Ascending aorta (tissue), 2 donors: Measurements from ENCODE around the gene CCL25. TPM values are rescaled to one million over a fixed set of nuclear protein-coding genes. Genes with fewer than 3 reads are reported as not detected.

ENCODE experiments used
- DNase-seq, 2 donors: peaks; one replicate each; pipeline ENCODE4 v3.0.0-alpha.2; 2019; ENCODE audit warnings: low spot score in 2 of 2
- H3K27ac ChIP-seq, 2 donors: fragments of 200-600 bp; sonication (generic); one replicate each; pipeline ENCODE4 v1.5.1; 2016 to 2017; ENCODE audit warnings: mild to moderate bottlenecking in 1 of 2
- H3K27me3 ChIP-seq: fragments of 200-600 bp; sonication (generic); one replicate; pipeline ENCODE4 v1.5.1; 2017
- H3K36me3 ChIP-seq, 2 donors: fragments of 200-600 bp; sonication (generic); one replicate each; pipeline ENCODE4 v1.5.1; 2016
- H3K4me1 ChIP-seq, 2 donors: fragments of 200-600 bp; sonication (generic); one replicate each; pipeline ENCODE4 v1.5.1; 2016 to 2017; ENCODE audit warnings: mild to moderate bottlenecking in 1 of 2
- H3K4me3 ChIP-seq, 2 donors: fragments of 200-600 bp; sonication (generic); one replicate each; pipeline ENCODE4 v1.5.1; 2016 to 2017; ENCODE audit warnings: mild to moderate bottlenecking in 1 of 2
- H3K9me3 ChIP-seq, 2 donors: fragments of 200-600 bp; sonication (generic); one replicate each; pipeline ENCODE4 v1.5.1; 2016
- CTCF ChIP-seq, 3 experiments: fragments of 200-600 bp in 2 of 3; fragments of 450-650 bp in 1 of 3; sonication (generic) in 2 of 3; IDR thresholded peaks; one replicate each; pipeline ENCODE4 v1.5.1; 2016 to 2019; ENCODE audit warnings: antibody characterized with exemption in 3 of 3, mild to moderate bottlenecking in 1 of 3, moderate library complexity in 1 of 3
- intact Hi-C: fragments of 100-400 bp; cut with DNase I; formaldehyde crosslinking; loops from one replicate; pipeline ENCODE4 v1.15.1; 2023
- total RNA-seq: library from RNA; depleted of rRNA; stranded (reverse); fragments of >200 nt; gene quantifications from one replicate; pipeline ENCODE4 v1.1.0, GENCODE V29; 2016

CCL25 gene
- total RNA-seq, 1 donor from 2014 or later = not detected

DNA sequence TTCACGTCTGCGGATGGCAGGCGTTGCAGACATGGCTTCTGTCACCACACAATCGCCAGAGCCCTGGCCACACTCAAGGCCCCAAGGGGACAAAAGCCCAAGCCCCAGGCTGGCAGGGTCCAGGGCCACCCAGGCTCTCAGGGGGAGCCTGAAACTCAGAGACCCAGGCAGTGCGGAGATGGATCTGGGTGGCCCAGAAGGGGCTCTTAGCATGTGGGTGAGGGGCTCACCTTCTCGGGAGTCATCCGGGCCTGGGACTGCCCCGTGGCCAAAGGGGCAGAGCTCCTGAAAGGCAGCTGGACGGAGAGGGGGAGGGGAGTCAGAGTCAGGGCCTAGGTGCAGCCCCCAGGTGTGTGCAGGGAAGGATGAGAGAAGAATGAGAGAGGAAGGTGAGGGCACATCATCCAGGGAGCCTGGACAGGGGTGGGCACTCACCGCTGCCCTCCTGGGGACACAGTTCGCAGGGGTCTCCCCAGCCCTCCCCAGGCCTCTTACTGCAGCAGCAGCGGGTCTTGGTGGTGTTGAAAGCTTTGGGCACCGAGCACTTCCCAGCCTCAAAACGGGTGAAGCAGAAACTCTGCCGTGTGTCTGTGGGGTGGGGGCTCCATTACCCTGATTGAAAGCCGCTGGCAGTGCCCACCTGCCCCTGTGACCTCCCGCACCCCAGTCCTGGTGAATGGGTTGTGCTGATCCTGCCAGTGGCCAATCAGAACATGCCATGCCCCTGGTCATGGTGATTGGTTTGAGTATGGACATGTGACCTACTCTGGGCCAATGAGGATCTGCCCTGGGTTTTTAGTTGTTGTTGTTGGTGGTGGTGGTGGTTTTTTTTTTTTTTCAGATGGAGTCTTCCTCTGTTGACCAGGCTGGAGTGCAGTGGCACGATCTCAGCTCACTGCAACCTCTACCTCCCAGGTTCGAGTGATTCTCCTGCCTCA is 37.4 kb downstream of the CCL25 start:
- H3K27me3 ChIP-seq = no peaks in the 10 kb centered on the region
- H3K36me3 ChIP-seq = no peaks in the 10 kb centered on the region
- no peak for TF ChIP-seq CTCF (IDR thresholded peaks at IDR 0.05)
- intact Hi-C loops = no loop called here
- H3K4me1 ChIP-seq = no peaks in the 10 kb centered on the region
- DNase-seq = no peak
- H3K9me3 ChIP-seq = peaks cover 6 to 12% of the 10 kb centered on the region in 2 donors
- H3K4me3 ChIP-seq = no peak overlapping the region
- H3K27ac ChIP-seq = no peak overlapping the region

GRCh38 chr19:8090950-8091349 is 38.4 kb downstream of the CCL25 start:
- Histone ChIP-seq H3K4me1 (no peaks in the 10 kb centered on the region), H3K9me3 (peaks cover 16 to 23% of the 10 kb centered on the region in 2 donors), H3K27me3 (no peaks in the 10 kb centered on the region), H3K36me3 (no peaks in the 10 kb centered on the region), H3K27ac (no peak overlapping the region), H3K4me3 (no peak overlapping the region)
- no peak for TF ChIP-seq CTCF (IDR thresholded peaks at IDR 0.05)
- DNase-seq = no peak
- intact Hi-C loops = no loop called here

GRCh38 chr19:8093740-8094139 is 41.2 kb downstream of the CCL25 start:
- H3K27me3 ChIP-seq = no peaks in the 10 kb centered on the region
- intact Hi-C loops = no loop called here
- H3K4me3 ChIP-seq = no peak overlapping the region
- TF ChIP-seq CTCF (IDR thresholded peaks at IDR 0.05) = no peak
- no peak for DNase-seq
- H3K9me3 ChIP-seq = peaks cover 24 to 31% of the 10 kb centered on the region in 2 donors
- H3K36me3 ChIP-seq = no peaks in the 10 kb centered on the region
- no peak overlapping the region for H3K27ac ChIP-seq
- no peaks in the 10 kb centered on the region for H3K4me1 ChIP-seq

GRCh38 chr19:8094336-8094735 is 41.8 kb downstream of the CCL25 start:
- intact Hi-C loops = no loop called here
- Histone ChIP-seq H3K9me3 (peaks cover 24 to 31% of the 10 kb centered on the region in 2 donors), H3K36me3 (no peaks in the 10 kb centered on the region), H3K4me3 (no peak overlapping the region), H3K4me1 (no peaks in the 10 kb centered on the region), H3K27ac (no peak overlapping the region), H3K27me3 (no peaks in the 10 kb centered on the region)
- no peak for DNase-seq
- TF ChIP-seq CTCF (IDR thresholded peaks at IDR 0.05) = no peak

DNA sequence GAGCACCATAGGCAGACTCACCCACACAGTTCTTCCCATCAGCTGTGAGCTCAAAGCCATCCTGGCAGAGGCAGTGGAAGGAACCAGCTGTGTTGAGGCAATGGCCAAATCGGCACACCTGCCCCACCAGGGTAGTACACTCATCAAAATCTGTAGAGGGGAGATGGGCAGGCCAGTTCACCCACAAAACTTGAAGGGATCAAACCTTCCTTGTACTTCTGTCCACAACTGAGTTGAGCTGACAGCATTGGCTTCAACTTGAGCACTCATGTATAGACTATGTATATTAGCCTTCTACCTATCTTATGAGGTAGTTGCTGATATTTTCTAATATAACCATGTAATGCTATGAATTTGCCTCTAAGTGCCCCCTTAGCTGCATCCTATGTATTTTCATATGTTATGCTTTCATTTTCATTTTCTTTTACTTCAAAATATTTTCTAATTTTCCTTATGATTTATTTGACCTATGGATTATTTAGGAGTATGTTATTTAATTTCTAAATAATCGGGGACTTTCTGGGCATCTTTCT is 42.9 kb downstream of the CCL25 start:
- H3K36me3 ChIP-seq = no peaks in the 10 kb centered on the region
- H3K4me1 ChIP-seq = no peaks in the 10 kb centered on the region
- no peak overlapping the region for H3K27ac ChIP-seq
- no peak for TF ChIP-seq CTCF (IDR thresholded peaks at IDR 0.05)
- intact Hi-C loops = no loop called here
- no peaks in the 10 kb centered on the region for H3K27me3 ChIP-seq
- H3K9me3 ChIP-seq = peaks cover 24 to 31% of the 10 kb centered on the region in 2 donors
- no peak overlapping the region for H3K4me3 ChIP-seq
- DNase-seq = no peak
